Measurements from ENCODE around the gene TDRD12. TPM values are rescaled to one million over a fixed set of nuclear protein-coding genes. Genes with fewer than 3 reads are reported as not detected.

TDRD12 gene
- total RNA-seq, 1 donor from 2014 or later = 0.07 TPM

GRCh38 chr19:32812571-32812970, 93.0 kb downstream of the TDRD12 start:
- H3K27me3 ChIP-seq = no peaks in the 10 kb centered on the region
- no peak overlapping the region for H3K4me2 ChIP-seq
- no peaks in the 10 kb centered on the region for H3K9me3 ChIP-seq (ENCODE audit: low read depth)
- Mint-ChIP-seq H3K4me1 (peaks cover 15% of the 10 kb centered on the region), H3K4me3 (no peak overlapping the region), H3K36me3 (no peaks in the 10 kb centered on the region), H3K27ac (no peak overlapping the region), H3K9me3 (no peaks in the 10 kb centered on the region), H3K27me3 (ENCODE audit: insufficient read depth, low read depth) (peaks cover 3% of the 10 kb centered on the region)
- H3K4me1 ChIP-seq = peaks cover 5% of the 10 kb centered on the region
- H3K9ac ChIP-seq = no peak overlapping the region
- no peaks in the 10 kb centered on the region for H3K79me2 ChIP-seq (ENCODE audit: low read depth)
- no peaks in the 10 kb centered on the region for H4K20me1 ChIP-seq (ENCODE audit: low read depth)
- no peak for DNase-seq (ENCODE audit: low spot score)
- no peaks in the 10 kb centered on the region for H3F3A ChIP-seq (ENCODE audit: low read depth)
- no peak overlapping the region for H3K4me3 ChIP-seq
- TF ChIP-seq CTCF (IDR thresholded peaks at IDR 0.05) (no peak), EZH2 (IDR thresholded peaks at IDR 0.05) (no peak), EZH2phosphoT487 (IDR thresholded peaks at IDR 0.05) (no peak)
- no peaks in the 10 kb centered on the region for H3K36me3 ChIP-seq
- H3K27ac ChIP-seq = no peak overlapping the region
- H2AFZ ChIP-seq (replicated peaks) = no peak overlapping the region

- H3K4me1 ChIP-seq = peaks cover 5% of the 10 kb centered on the region
- no peak for TF ChIP-seq EZH2 (IDR thresholded peaks at IDR 0.05)
- TF ChIP-seq EZH2phosphoT487 (IDR thresholded peaks at IDR 0.05) = no peak
- no peak for TF ChIP-seq CTCF (IDR thresholded peaks at IDR 0.05)
- H3K27me3 Mint-ChIP-seq (ENCODE audit: insufficient read depth, low read depth) = peaks cover 6% of the 10 kb centered on the region
- no peak overlapping the region for H3K4me3 Mint-ChIP-seq
- H3K27me3 ChIP-seq = no peaks in the 10 kb centered on the region
- H4K20me1 ChIP-seq (ENCODE audit: low read depth) = no peaks in the 10 kb centered on the region
- H3K79me2 ChIP-seq (ENCODE audit: low read depth) = no peaks in the 10 kb centered on the region
- no peaks in the 10 kb centered on the region for H3K36me3 ChIP-seq
- no peak overlapping the region for H3K27ac Mint-ChIP-seq
- no peaks in the 10 kb centered on the region for H3F3A ChIP-seq (ENCODE audit: low read depth)
- no peak overlapping the region for H3K4me3 ChIP-seq
- H3K4me2 ChIP-seq = no peak overlapping the region
- H3K36me3 Mint-ChIP-seq = no peaks in the 10 kb centered on the region
- no peak overlapping the region for H3K27ac ChIP-seq
- H2AFZ ChIP-seq (replicated peaks) = peak overlapping the region; percentile 76
- H3K9me3 Mint-ChIP-seq = no peaks in the 10 kb centered on the region
- H3K9me3 ChIP-seq (ENCODE audit: low read depth) = no peaks in the 10 kb centered on the region
- H3K9ac ChIP-seq = no peak overlapping the region
- peaks cover 18% of the 10 kb centered on the region for H3K4me1 Mint-ChIP-seq
- DNase-seq (ENCODE audit: low spot score) = no peak
Observed at GRCh38 chr19:32813862-32814425, 94.4 kb downstream of the TDRD12 start.

- Histone ChIP-seq H3K4me3 (no peak overlapping the region), H3K9me3 (ENCODE audit: low read depth) (no peaks in the 10 kb centered on the region), H3K79me2 (ENCODE audit: low read depth) (no peaks in the 10 kb centered on the region), H2AFZ (replicated peaks) (no peak overlapping the region), H3K27ac (no peak overlapping the region), H3K36me3 (no peaks in the 10 kb centered on the region), H3K4me2 (no peak overlapping the region), H4K20me1 (ENCODE audit: low read depth) (no peaks in the 10 kb centered on the region), H3K9ac (no peak overlapping the region), H3F3A (ENCODE audit: low read depth) (no peaks in the 10 kb centered on the region), H3K4me1 (peaks cover 5% of the 10 kb centered on the region), H3K27me3 (no peaks in the 10 kb centered on the region)
- H3K27ac Mint-ChIP-seq = no peak overlapping the region
- H3K36me3 Mint-ChIP-seq = no peaks in the 10 kb centered on the region
- H3K9me3 Mint-ChIP-seq = no peaks in the 10 kb centered on the region
- H3K4me1 Mint-ChIP-seq = peaks cover 21% of the 10 kb centered on the region
- no peak overlapping the region for H3K4me3 Mint-ChIP-seq
- TF ChIP-seq EZH2phosphoT487 (IDR thresholded peaks at IDR 0.05) (no peak), EZH2 (IDR thresholded peaks at IDR 0.05) (no peak), CTCF (IDR thresholded peaks at IDR 0.05) (no peak)
- no peak for DNase-seq (ENCODE audit: low spot score)
- peaks cover 5% of the 10 kb centered on the region for H3K27me3 Mint-ChIP-seq (ENCODE audit: insufficient read depth, low read depth)
Observed at GRCh38 chr19:32814624-32815023, 95.1 kb downstream of the TDRD12 start.
